ENCODE data around the gene CADPS.

CADPS gene

GRCh38 chr3:62631488-62631887, 243.7 kb downstream of the CADPS start:
- H3K36me3 ChIP-seq (ENCODE audit: control insufficient read depth in 2 of 2, insufficient read depth in 2 of 2, low read length in 2 of 2), result no peaks in the 10 kb centered on the region

GRCh38 chr3:62630664-62631063, 244.6 kb downstream of the CADPS start:
- Histone ChIP-seq H3K4me3 (ENCODE audit: low read length in 2 of 2) (no peak overlapping the region), H3K4me1 (ENCODE audit: control insufficient read depth in 2 of 2, insufficient read depth in 2 of 2, low read length in 2 of 2) (no peaks in the 10 kb centered on the region), H3K27ac (ENCODE audit: low read depth in 2 of 2, low read length in 2 of 2) (no peak overlapping the region)

More at GRCh38 chr3:62631488-62631887, 243.7 kb downstream of the CADPS start:
- Histone ChIP-seq H3K27me3 (ENCODE audit: control insufficient read depth in 2 of 2, insufficient read depth in 2 of 2, low read length in 2 of 2) (no peaks in the 10 kb centered on the region), H3K9ac (ENCODE audit: low read depth in 1 of 2, low read length in 2 of 2) (no peak overlapping the region), H3K4me3 (ENCODE audit: low read length in 2 of 2) (no peak overlapping the region), H3K9me3 (ENCODE audit: control insufficient read depth in 2 of 2, low read length in 2 of 2) (no peaks in the 10 kb centered on the region), H3K4me1 (ENCODE audit: control insufficient read depth in 2 of 2, insufficient read depth in 2 of 2, low read length in 2 of 2) (no peaks in the 10 kb centered on the region), H3K27ac (ENCODE audit: low read depth in 2 of 2, low read length in 2 of 2) (no peak overlapping the region)

GRCh38 chr3:62625268-62625667, 249.9 kb downstream of the CADPS start:
- no peaks in the 10 kb centered on the region for H3K4me1 ChIP-seq (ENCODE audit: control insufficient read depth in 2 of 2, insufficient read depth in 2 of 2, low read length in 2 of 2)
- H3K9me3 ChIP-seq (ENCODE audit: control insufficient read depth in 2 of 2, low read length in 2 of 2), result no peaks in the 10 kb centered on the region
- H3K27ac ChIP-seq (ENCODE audit: low read depth in 2 of 2, low read length in 2 of 2), result no peak overlapping the region
- H3K4me3 ChIP-seq (ENCODE audit: low read length in 2 of 2), result no peak overlapping the region
- no peak overlapping the region for H3K9ac ChIP-seq (ENCODE audit: low read depth in 1 of 2, low read length in 2 of 2)
- H3K36me3 ChIP-seq (ENCODE audit: control insufficient read depth in 2 of 2, insufficient read depth in 2 of 2, low read length in 2 of 2), result no peaks in the 10 kb centered on the region
- peaks cover 0 to 3% of the 10 kb centered on the region in 2 donors for H3K27me3 ChIP-seq (ENCODE audit: control insufficient read depth in 2 of 2, insufficient read depth in 2 of 2, low read length in 2 of 2)

More at GRCh38 chr3:62630664-62631063, 244.6 kb downstream of the CADPS start:
- Histone ChIP-seq H3K9me3 (ENCODE audit: control insufficient read depth in 2 of 2, low read length in 2 of 2) (no peaks in the 10 kb centered on the region), H3K9ac (ENCODE audit: low read depth in 1 of 2, low read length in 2 of 2) (no peak overlapping the region), H3K36me3 (ENCODE audit: control insufficient read depth in 2 of 2, insufficient read depth in 2 of 2, low read length in 2 of 2) (no peaks in the 10 kb centered on the region), H3K27me3 (ENCODE audit: control insufficient read depth in 2 of 2, insufficient read depth in 2 of 2, low read length in 2 of 2) (peaks cover 0 to 3% of the 10 kb centered on the region in 2 donors)

GRCh38 chr3:62624185-62624584, 251.0 kb downstream of the CADPS start:
- peaks cover 0 to 3% of the 10 kb centered on the region in 2 donors for H3K27me3 ChIP-seq (ENCODE audit: control insufficient read depth in 2 of 2, insufficient read depth in 2 of 2, low read length in 2 of 2)
- no peak overlapping the region for H3K9ac ChIP-seq (ENCODE audit: low read depth in 1 of 2, low read length in 2 of 2)
- no peak overlapping the region for H3K27ac ChIP-seq (ENCODE audit: low read depth in 2 of 2, low read length in 2 of 2)
- H3K9me3 ChIP-seq (ENCODE audit: control insufficient read depth in 2 of 2, low read length in 2 of 2), result no peaks in the 10 kb centered on the region
- H3K36me3 ChIP-seq (ENCODE audit: control insufficient read depth in 2 of 2, insufficient read depth in 2 of 2, low read length in 2 of 2), result no peaks in the 10 kb centered on the region
- no peak overlapping the region for H3K4me3 ChIP-seq (ENCODE audit: low read length in 2 of 2)
- H3K4me1 ChIP-seq (ENCODE audit: control insufficient read depth in 2 of 2, insufficient read depth in 2 of 2, low read length in 2 of 2), result no peaks in the 10 kb centered on the region

- no peaks in the 10 kb centered on the region for H3K9me3 ChIP-seq (ENCODE audit: control insufficient read depth in 2 of 2, low read length in 2 of 2)
- no peak overlapping the region for H3K4me3 ChIP-seq (ENCODE audit: low read length in 2 of 2)
- no peaks in the 10 kb centered on the region for H3K36me3 ChIP-seq (ENCODE audit: control insufficient read depth in 2 of 2, insufficient read depth in 2 of 2, low read length in 2 of 2)
- H3K27me3 ChIP-seq (ENCODE audit: control insufficient read depth in 2 of 2, insufficient read depth in 2 of 2, low read length in 2 of 2), result peaks cover 0 to 3% of the 10 kb centered on the region in 2 donors
- H3K4me1 ChIP-seq (ENCODE audit: control insufficient read depth in 2 of 2, insufficient read depth in 2 of 2, low read length in 2 of 2), result no peaks in the 10 kb centered on the region
- no peak overlapping the region for H3K9ac ChIP-seq (ENCODE audit: low read depth in 1 of 2, low read length in 2 of 2)
- H3K27ac ChIP-seq (ENCODE audit: low read depth in 2 of 2, low read length in 2 of 2), result no peak overlapping the region
These were observed 252.6 kb downstream of the CADPS start for GRCh38 chr3:62622553-62623174.

GRCh38 chr3:62621925-62622324, 253.3 kb downstream of the CADPS start:
- H3K27ac ChIP-seq (ENCODE audit: low read depth in 2 of 2, low read length in 2 of 2), result no peak overlapping the region
- H3K36me3 ChIP-seq (ENCODE audit: control insufficient read depth in 2 of 2, insufficient read depth in 2 of 2, low read length in 2 of 2), result no peaks in the 10 kb centered on the region
- no peaks in the 10 kb centered on the region for H3K4me1 ChIP-seq (ENCODE audit: control insufficient read depth in 2 of 2, insufficient read depth in 2 of 2, low read length in 2 of 2)
- no peaks in the 10 kb centered on the region for H3K9me3 ChIP-seq (ENCODE audit: control insufficient read depth in 2 of 2, low read length in 2 of 2)
- no peak overlapping the region for H3K4me3 ChIP-seq (ENCODE audit: low read length in 2 of 2)
- H3K9ac ChIP-seq (ENCODE audit: low read depth in 1 of 2, low read length in 2 of 2), result no peak overlapping the region
- H3K27me3 ChIP-seq (ENCODE audit: control insufficient read depth in 2 of 2, insufficient read depth in 2 of 2, low read length in 2 of 2), result peaks cover 0 to 3% of the 10 kb centered on the region in 2 donors

- Histone ChIP-seq H3K27ac (ENCODE audit: low read depth in 2 of 2, low read length in 2 of 2) (no peak overlapping the region), H3K27me3 (ENCODE audit: control insufficient read depth in 2 of 2, insufficient read depth in 2 of 2, low read length in 2 of 2) (peaks cover 0 to 2% of the 10 kb centered on the region in 2 donors), H3K36me3 (ENCODE audit: control insufficient read depth in 2 of 2, insufficient read depth in 2 of 2, low read length in 2 of 2) (no peaks in the 10 kb centered on the region), H3K4me1 (ENCODE audit: control insufficient read depth in 2 of 2, insufficient read depth in 2 of 2, low read length in 2 of 2) (no peaks in the 10 kb centered on the region), H3K4me3 (ENCODE audit: low read length in 2 of 2) (no peak overlapping the region), H3K9ac (ENCODE audit: low read depth in 1 of 2, low read length in 2 of 2) (no peak overlapping the region), H3K9me3 (ENCODE audit: control insufficient read depth in 2 of 2, low read length in 2 of 2) (no peaks in the 10 kb centered on the region)
These were observed 254.0 kb downstream of the CADPS start for GRCh38 chr3:62621176-62621575.

GRCh38 chr3:62615258-62615849, 259.9 kb downstream of the CADPS start:
- Histone ChIP-seq H3K36me3 (ENCODE audit: control insufficient read depth in 2 of 2, insufficient read depth in 2 of 2, low read length in 2 of 2) (no peaks in the 10 kb centered on the region), H3K27me3 (ENCODE audit: control insufficient read depth in 2 of 2, insufficient read depth in 2 of 2, low read length in 2 of 2) (no peaks in the 10 kb centered on the region), H3K4me1 (ENCODE audit: control insufficient read depth in 2 of 2, insufficient read depth in 2 of 2, low read length in 2 of 2) (no peaks in the 10 kb centered on the region), H3K4me3 (ENCODE audit: low read length in 2 of 2) (no peak overlapping the region), H3K9me3 (ENCODE audit: control insufficient read depth in 2 of 2, low read length in 2 of 2) (no peaks in the 10 kb centered on the region), H3K27ac (ENCODE audit: low read depth in 2 of 2, low read length in 2 of 2) (no peak overlapping the region), H3K9ac (ENCODE audit: low read depth in 1 of 2, low read length in 2 of 2) (no peak overlapping the region)

- Histone ChIP-seq H3K4me3 (ENCODE audit: low read length in 2 of 2) (no peak overlapping the region), H3K36me3 (ENCODE audit: control insufficient read depth in 2 of 2, insufficient read depth in 2 of 2, low read length in 2 of 2) (no peaks in the 10 kb centered on the region), H3K4me1 (ENCODE audit: control insufficient read depth in 2 of 2, insufficient read depth in 2 of 2, low read length in 2 of 2) (no peaks in the 10 kb centered on the region), H3K9me3 (ENCODE audit: control insufficient read depth in 2 of 2, low read length in 2 of 2) (no peaks in the 10 kb centered on the region), H3K9ac (ENCODE audit: low read depth in 1 of 2, low read length in 2 of 2) (no peak overlapping the region), H3K27me3 (ENCODE audit: control insufficient read depth in 2 of 2, insufficient read depth in 2 of 2, low read length in 2 of 2) (no peaks in the 10 kb centered on the region), H3K27ac (ENCODE audit: low read depth in 2 of 2, low read length in 2 of 2) (no peak overlapping the region)
These were observed 260.7 kb downstream of the CADPS start for GRCh38 chr3:62614527-62614926.

- H3K4me1 ChIP-seq (ENCODE audit: control insufficient read depth in 2 of 2, insufficient read depth in 2 of 2, low read length in 2 of 2), result no peaks in the 10 kb centered on the region
- H3K4me3 ChIP-seq (ENCODE audit: low read length in 2 of 2), result no peak overlapping the region
- no peaks in the 10 kb centered on the region for H3K9me3 ChIP-seq (ENCODE audit: control insufficient read depth in 2 of 2, low read length in 2 of 2)
- H3K36me3 ChIP-seq (ENCODE audit: control insufficient read depth in 2 of 2, insufficient read depth in 2 of 2, low read length in 2 of 2), result no peaks in the 10 kb centered on the region
- H3K9ac ChIP-seq (ENCODE audit: low read depth in 1 of 2, low read length in 2 of 2), result no peak overlapping the region
- H3K27ac ChIP-seq (ENCODE audit: low read depth in 2 of 2, low read length in 2 of 2), result no peak overlapping the region
- no peaks in the 10 kb centered on the region for H3K27me3 ChIP-seq (ENCODE audit: control insufficient read depth in 2 of 2, insufficient read depth in 2 of 2, low read length in 2 of 2)
These were observed 263.5 kb downstream of the CADPS start for GRCh38 chr3:62611541-62612240.
